Activated naive CD4-positive, alpha-beta T cell (primary cell): Measurements from ENCODE around the gene SLC30A2.

Source experiments
- DNase-seq, 4 experiments: peaks; one replicate each; lab custom pipeline; 2025; lab: John Stamatoyannopoulos, UW

The SLC30A2 gene

DNA sequence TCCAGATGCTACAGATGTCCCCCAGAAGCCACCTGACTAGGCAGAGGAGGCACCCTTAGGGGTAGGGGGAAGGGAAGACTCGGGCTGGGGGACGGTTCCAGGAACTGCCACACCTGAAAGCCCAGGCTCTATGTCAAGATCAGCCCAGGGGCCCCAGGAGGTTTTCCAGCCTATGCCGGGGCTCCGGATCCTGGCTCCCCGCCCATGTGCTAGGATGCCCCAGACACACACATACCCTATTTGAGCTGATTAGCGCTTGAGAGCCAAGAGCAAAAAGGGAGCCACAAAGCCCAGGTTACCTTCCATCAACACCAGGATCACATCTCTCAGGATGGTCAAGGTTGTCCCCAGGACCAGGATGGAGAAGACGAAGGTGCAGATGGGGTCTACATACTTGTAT, 4.5 kb downstream of the SLC30A2 start:
- DNase-seq = no peak

DNA sequence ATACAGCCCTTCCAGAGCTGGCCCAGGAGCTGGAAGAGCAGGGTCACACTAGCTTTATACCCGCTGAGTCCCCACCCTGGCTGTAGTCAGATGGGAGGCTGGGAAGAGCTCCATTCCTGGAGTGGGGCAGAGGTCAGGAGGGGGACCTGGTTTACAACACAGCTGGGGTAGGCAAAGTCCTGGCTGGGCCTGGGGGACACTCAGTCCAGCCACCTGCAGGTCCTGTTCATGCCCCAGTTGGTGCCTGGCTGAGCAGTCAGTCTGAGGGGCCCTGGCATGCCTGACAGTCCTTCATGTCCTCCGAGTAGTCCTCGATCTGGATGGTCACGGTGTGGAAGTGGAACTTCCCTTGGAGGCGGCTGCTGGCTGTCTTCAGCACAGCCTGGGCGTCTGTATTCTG, 7.0 kb downstream of the SLC30A2 start:
- no peak for DNase-seq

DNA sequence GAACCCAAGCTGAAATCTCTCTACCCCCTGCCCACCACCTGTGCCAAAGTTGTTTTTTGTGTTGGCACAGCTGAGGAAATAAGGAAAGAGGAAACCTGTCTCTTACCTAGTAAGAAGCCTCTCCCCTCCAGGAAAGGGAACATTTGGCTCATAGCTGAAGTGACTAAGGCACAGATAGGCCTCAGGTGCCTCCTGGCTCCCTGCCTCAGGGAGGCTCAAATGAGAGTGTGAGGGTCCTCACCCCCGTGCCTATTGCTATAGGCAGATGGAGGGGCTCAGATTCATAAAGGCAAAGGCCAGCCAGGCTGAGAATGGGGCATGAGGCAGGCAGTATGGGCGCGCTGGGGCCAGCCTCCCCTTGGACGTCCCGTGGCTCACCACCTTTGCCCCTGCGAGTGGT, 7.4 kb downstream of the SLC30A2 start:
- DNase-seq = no peak

DNA sequence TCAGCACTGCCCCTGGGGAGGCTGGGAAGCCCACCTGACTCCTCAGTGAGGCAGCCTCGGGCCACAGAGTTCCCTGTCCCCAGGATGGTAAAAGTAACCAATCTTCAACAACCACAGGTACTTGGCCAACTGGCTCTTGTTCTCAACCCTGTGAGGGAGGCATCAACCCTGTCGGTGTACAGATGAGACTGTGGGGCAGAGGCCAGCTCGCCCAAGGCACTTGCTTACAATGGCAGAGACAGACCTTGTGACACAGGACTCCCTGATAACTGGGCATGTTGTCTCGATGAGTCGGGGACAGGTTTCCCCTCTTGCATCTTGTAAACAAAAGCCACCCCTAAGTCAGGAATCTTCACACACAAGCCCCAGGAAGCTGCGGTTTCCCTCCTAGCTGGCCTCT, 8.0 kb downstream of the SLC30A2 start:
- DNase-seq = no peak

DNA sequence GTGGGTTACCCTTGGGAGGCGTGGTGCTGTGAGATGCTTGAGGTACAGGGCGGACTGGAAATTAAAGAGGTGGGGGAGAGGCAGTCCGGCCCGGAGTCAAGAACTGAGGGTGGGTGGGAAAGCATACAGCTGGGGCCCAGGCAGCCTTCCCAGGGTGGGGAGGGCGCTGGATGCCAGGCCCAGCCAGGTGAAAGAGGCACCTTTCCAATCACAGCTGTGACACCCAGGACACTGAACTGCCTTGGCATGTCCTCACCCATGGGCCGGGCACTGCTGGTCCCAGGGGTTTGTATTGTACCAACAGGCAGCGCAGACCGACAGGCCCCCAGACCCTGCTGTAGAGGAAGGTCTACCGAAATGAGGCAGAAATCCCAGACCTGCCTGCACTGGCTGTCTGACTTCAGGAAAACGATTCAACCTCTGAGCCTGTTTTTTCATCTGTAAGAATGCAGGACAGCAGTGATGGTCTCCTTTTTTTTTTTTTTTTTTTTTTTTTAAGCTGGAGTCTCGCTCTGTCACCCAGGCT, 9.1 kb downstream of the SLC30A2 start:
- DNase-seq = no peak

DNA sequence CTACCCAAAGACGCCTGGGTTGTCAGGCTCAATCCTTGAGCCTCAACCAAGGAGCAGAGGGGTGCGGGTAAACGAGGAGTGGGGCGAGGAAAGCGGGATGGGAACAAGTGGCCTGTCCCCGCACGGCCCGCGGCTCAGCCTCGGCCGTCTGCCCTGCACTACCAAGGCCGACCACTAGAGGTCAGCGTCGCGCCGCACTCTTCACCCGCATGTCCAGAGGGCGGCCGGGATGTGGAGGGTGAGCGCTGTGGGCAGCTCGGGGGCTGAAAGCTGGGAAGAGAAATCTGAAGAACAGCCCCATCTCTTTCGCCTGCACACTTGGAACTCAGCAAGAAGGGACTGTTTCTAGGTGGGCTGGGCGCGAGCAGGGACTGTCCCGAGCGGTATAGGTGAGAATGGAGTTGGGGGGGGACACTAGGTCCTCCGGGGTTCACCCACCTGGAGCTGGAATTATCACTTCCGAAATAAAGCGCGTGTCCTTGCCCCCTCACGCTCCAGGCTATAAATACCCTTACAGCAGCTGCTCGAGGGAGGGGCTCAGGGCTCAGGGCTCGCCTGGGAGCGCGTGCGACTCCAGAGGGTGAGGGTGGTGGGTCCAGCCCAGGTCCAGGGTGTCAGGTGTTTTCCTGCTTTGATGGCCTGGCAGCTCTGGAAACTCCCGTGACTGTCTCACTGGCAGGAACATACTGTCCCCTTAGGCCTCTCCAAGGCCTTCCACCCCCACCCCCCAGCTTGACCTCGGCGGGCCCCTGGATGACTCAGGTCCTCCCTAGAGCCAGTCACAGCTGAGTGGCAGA, 9.8 kb downstream of the SLC30A2 start:
- DNase-seq = peak; percentile 51 to 68 (median 66)

DNA sequence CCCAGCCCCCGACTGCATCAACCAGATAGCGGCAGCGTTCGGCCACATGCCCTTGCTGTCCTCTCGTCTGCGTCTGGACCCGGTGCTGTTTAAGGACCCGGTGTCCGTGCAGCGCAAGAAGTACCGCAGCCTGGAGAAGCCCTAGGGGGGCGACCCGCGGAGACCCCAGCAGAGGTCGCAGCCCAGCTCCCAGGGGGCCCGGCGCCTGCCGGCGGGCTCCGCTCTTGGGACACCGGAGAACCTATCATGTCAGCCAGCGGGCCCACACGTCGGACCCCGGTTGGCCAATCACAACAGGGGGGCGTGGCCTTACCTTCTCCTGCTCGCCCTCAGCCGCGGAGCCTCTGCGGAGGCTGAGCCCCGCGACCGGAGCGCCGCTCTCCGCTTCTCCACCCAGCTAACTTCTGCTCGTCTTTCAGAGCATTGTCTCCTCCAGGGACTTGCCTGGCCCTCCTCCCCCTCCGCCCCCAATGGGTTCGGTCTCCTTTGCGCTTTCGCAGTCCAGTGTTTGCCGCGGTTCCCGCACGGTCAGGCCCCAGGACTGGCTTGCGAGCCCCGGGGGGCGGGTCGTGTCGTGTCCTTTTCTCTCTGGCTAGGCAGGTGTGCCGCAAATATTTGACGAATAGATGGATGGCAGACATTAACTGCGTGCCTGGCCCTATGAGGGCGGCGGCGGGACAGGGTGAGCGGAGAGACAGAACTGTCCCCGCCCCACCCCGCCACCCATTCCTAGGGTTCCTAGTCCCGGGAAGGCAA, 10.5 kb downstream of the SLC30A2 start:
- peak; percentile 72 to 89 (median 77) for DNase-seq

DNA sequence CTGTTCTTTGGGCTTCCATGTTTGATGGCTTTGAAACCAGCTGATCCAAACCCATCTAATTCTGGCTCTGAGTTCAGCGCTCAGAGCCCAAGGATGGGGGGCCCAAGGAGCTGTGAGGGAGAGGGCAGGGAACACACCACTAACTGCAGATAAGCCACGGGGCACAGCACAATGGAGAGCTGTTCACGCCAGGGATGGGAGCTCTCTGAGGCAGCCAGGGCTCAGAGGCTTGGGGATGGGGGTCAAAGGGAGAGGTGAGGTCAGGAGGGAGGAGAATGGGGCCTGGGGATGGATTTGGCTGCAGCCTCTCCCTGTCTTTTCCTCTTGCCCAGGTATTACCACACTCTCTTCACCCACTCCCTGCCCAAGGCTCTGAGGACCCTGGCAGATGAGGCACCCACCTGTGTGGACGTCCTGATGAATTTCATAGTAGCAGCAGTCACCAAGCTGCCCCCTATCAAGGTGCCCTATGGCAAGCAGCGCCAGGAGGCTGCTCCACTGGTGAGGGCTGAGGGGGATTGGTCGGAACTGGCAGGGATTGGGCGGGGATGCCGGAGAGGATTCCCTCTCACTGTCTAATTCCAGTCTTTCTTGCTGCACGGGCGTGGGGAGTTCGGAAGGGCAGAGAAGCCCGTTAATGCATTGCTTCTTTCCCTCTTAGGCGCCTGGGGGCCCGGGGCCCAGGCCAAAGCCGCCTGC, 11.3 kb downstream of the SLC30A2 start:
- DNase-seq = no peak

DNA sequence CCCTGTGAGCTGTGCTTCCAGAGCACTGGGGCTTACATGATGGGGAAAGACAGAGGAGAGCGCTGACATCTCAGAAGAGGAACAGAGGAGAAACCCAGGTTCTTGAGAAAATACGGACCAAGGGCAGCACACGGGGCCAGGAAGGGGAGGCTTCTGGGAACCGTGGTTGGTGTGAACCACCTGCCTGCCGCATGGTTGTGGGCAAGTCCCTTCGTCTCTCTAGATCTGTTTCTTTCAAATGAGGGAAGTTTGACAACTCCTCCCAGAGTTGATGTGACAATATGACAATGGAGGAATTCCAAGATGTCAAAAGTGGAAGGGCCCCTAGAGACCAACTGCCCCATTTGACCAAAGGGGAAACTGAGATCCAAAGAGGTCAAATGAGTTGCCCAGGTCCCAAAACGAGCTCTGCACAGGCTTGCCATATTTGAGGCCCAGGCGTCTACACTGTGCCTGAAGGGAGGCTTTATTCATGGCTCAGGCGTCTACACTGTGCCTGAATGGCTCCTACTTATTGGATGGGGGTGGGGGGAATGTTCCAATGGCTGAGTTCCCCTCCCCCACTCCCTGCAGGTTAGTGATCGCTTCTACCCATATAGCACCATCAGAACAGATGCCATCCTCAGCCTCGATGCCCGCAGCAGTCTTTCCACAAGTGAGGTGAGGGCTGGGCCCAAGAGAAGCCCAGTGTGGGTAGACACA, 13.1 kb downstream of the SLC30A2 start:
- DNase-seq = no peak

DNA sequence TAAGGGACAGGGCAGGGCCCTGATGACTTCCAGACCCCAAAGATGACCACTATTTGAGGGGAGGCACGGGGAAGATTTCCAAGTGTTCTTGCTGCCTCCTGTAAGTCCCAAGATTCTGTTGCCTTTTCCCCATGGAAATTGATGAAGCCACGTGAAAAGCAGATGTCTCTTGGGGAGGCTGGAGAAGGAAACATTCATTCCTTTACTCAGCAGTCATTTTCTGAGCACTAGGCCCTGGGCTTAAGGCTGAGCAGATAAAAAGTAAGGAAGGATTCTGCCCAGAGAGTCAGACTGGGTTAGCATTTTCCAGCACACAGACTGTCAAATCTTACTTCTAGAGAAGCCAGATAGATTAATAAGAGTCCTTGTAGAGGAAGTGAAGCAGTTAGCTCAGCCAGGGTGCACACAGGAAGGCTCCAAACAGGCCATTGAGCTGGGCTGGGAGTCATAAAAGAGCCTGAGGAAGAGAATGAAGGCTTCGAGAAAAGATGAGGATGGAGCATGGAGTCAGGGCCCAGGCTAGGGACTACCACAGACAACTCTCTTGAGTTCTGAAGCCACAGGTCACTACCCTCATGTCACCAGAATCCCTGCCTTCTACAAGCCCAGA, 14.2 kb downstream of the SLC30A2 start:
- no peak for DNase-seq

DNA sequence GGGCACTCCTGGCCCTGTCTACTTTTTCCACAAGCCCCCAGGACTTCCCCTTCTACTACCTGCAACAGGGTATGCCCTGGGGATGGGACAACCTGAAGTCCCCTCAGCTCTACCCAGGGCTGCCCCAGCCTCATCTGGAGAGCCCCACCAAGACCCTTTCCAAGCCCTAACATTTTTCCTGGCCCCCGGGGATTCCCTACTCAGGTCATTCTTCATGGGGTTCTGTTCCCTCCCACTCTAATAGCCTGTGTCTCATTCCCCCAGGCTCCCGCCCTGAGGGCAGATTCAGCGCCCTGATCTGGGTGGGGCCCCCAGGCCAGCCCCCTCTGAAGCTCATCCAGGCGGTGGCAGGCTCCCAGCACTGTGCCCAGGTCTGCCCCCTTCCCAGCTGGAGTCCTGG, 14.7 kb downstream of the SLC30A2 start:
- DNase-seq = no peak

DNA sequence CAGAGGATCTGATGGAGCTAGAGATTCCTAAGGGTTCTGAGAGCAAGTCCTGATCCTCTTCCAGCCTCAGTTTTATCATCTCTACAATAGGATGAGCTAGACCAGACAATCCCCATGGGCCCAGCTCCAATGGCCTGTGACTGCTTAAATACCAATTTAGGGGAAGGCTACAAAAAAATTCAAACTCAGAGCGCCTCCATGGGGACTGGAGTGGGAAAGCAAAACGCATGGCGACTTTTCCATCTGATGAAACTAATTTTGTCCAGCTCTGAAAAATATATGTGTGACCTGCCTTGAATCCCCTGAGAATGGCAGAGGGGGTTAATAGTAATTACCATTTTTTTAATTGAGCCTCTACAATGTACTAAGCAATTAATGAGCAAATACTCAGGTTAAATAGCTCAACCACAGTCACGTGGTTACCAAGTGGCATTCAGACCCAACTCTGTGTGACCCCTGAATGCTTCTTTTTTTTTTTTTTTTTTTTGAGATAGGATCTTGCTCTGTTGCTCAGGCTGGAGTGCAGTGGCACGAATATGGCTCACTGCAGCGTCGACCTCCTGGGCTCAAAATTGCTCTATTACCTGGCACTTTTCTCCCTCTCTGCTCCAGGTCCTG, 15.9 kb downstream of the SLC30A2 start:
- DNase-seq = no peak

DNA sequence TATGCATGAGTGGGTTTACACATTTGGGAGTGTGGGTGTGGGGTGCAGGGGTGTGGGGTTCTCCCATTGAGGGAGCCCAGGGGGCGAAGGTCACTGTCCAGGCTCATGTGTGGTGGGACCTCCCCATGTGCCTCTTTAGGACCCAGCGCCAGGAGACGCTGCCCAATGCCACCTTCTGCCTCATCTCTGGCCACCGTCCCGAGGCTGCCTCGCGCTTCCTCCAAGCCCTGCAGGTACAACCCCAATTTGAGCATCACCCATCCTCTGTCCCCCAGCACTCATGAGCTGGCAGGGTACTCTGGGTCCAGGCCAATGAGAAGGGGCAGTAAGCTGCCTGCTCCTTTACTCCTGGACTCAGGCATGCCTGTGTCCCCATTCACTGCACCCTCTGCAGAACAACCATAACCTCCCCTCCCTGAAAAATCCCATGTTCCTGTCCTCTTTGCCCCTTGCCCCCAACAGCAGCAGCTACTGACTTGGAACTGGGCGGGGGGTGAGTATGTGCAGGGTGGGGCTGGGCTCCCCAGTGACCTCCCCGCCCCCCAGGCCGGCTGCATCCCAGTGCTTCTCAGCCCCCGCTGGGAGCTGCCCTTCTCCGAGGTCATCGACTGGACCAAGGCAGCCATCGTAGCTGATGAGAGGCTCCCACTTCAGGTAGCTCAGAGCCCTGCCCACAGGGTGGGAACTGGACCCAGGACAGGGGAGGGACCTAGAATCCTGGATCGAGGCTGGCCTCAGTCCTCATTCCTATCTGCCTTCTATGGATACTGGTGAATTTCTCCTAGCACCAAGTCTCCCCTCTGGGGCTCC, 16.7 kb downstream of the SLC30A2 start:
- DNase-seq = no peak

DNA sequence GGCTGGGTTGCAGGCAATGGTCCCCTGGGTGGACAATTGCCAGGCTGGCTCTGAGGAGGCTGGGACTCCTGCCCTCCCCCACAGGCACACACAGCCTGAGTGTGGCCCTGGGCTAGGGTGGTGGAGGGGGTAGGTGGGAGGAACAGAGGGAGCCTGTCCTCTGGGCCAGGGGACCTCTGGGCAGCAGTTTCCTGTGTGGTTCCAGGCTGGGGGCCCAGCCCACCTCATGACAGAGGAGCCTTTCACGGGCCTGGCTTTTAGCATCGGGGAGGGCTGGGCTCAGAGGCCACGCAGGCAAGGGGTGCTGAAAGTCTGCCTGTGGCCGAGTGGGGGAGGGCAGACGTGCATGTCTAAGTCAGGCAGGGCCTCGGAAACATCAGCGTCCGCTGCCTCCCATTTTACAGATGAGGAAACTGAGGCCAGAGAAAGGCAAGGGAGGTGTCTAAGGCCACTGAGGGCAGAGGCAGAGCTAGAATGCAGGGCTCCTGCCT, 17.4 kb downstream of the SLC30A2 start:
- DNase-seq = no peak

DNA sequence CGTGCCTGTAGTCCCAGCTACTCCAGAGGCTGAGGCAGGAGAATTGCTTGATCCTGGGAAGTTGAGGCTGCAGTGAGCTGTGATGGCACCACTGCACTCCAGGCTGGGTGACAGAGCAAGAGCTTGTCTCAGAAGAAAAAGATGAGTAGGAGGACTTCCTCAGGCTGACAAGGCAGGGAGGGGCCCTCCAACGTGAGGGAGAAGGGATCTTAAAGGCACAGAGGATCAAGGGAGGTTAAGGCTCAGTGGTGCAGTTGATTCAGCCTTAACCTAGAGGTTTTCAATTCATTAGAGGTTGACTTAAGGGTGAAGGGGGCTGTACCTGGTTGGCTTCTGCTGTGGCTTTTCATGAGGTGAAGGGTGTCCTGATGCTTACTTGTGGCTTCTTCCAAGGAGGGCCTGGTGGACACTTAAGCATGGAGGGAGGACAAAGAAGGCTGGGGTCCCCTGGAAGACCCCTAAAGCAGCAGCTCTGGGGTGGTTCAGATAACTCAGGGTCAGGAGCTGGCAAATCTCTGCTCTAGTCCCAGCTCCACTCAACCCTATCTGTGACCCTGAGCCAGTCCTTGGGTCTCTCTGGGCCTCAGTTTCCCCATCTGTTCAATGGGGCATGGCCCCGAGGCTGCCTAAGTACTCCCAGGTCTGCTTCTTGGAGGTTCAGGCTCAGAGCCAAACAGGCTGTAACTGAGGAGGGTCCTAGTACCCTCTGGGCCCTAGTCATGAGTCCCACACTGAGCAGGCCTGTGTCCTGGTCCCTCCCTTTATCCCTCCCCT, 18.0 kb downstream of the SLC30A2 start:
- DNase-seq = no peak

DNA sequence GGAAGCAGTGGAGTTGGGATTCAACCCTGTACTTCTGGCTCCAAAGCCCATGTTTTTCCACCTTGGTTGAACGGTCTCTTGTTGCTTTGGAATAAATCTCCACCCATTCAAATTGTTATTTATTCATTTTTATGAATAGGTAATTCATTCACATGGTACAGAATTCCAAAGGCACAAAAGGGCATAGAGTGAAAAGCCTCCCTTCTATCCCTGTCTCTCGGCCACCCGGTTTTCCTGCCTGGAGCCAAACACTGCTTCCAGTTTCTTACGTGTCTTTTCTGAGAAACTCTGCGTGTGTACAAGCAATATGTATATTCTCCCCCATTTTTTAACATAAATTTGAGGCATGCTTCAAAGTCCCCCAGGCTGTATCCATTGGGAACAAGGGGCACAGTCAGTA, 20.4 kb downstream of the SLC30A2 start:
- no peak for DNase-seq

DNA sequence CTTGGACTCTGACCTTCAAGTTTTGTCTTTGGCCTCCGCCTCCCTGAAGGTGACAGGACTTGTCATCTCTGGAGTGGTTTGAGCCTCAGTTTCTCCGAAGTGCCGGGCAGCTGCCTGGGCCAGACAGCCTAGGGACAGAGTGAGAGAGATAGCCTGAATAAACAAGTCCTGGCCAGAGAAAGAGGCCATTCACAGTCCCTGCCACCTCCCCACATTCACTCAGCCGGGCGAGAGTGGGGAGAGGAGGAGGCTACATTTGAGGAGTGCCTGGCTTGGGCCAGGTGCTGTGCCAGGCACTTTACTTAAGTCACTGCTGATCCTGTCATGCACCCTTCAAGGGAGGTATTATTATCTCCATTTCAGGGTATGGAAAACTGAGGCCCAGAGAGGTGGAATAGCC, 20.9 kb downstream of the SLC30A2 start:
- no peak for DNase-seq

DNA sequence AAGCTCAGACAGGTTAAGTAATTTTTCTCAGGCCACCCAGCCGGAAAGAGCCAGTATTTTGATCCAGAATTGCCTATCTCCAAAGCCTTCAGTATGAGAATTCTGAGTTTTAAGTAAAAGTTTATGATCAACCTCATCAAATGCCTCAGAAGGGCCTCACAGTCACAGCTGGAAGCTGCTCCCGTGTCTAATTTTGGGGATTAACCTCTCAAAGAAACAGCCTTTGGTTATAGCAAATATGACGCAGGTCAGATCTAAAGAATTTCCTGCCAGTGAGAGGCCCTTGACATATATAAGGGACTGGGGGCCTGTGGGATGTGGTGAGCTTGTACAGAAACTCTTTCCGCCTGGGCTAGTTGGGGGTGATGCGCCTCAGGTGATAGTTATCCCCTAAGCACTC, 22.1 kb downstream of the SLC30A2 start:
- no peak for DNase-seq

DNA sequence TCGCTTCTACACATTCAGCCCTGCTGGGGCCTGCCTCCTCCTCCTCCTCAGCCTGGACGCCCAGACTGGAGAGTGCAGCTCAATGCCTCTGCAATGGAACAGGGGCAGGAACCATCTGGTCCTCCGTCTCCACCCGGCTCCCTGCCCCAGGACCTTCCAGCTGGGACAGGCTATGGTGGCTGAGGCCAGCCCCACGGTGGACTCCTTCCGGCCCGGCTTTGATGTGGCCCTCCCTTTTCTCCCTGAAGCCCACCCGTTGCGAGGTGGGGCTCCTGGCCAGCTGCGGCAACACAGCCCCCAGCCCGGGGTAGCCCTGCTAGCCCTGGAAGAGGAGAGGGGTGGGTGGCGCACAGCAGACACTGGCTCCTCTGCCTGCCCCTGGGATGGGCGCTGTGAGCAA, 22.9 kb downstream of the SLC30A2 start:
- DNase-seq = no peak
